Activated CD8-positive, alpha-beta memory T cell treated with anti-CD3 and anti-CD28 coated beads for 48 hours (primary cell): ENCODE results near the gene CCL21.

Experiments
- DNase-seq, 3 experiments: peaks; one replicate each; pipeline ENCODE4 v3.0.0-alpha.2; 2020; ENCODE audit warnings: low read depth in 2 of 3, low spot score in 2 of 3

The CCL21 gene

GRCh38 chr9:34675048-34675714, 34.8 kb downstream of the CCL21 start:
- peak in 1 of 3 experiments; percentile 27 for DNase-seq

GRCh38 chr9:34674440-34674839, 35.5 kb downstream of the CCL21 start:
- DNase-seq, result no peak

- DNase-seq, result no peak
Observed at GRCh38 chr9:34671307-34671706, 38.6 kb downstream of the CCL21 start.

GRCh38 chr9:34669809-34670562, 40.0 kb downstream of the CCL21 start:
- DNase-seq, result no peak

GRCh38 chr9:34665381-34666250, 44.3 kb downstream of the CCL21 start:
- peak; percentile 44 to 70 (median 50) for DNase-seq

- DNase-seq, result no peak
Observed at GRCh38 chr9:34665067-34665380, 44.9 kb downstream of the CCL21 start.

GRCh38 chr9:34664281-34665066, 45.5 kb downstream of the CCL21 start:
- peak in 1 of 3 experiments; percentile 68 for DNase-seq

GRCh38 chr9:34663303-34663605, 46.7 kb downstream of the CCL21 start:
- no peak for DNase-seq

- no peak for DNase-seq
Observed at GRCh38 chr9:34662526-34663302, 47.2 kb downstream of the CCL21 start, which contains the start of gene CCL27. CCL27 (minus strand) TSS chr9:34662657; CDS start chr9:34662633, 24 bp downstream.

GRCh38 chr9:34659592-34660253, 50.2 kb downstream of the CCL21 start:
- DNase-seq, result no peak
